Ramos (cell line): ENCODE measurements around the gene RAET1E.
"Not testable (repeated sequence)": the region's sequence is repeated elsewhere in the genome, so short reads cannot be mapped to it uniquely, and the experiment has no call there.

ENCODE experiments used
- in situ Hi-C: fragments of 300-500 bp; cut with MboI; formaldehyde crosslinking; loops from one replicate; pipeline ENCODE4 v1.14.3; 2022; ENCODE audit warnings: low sequenced_read_pairs; ENCODE audit not compliant: unreplicated experiment

The RAET1E gene

GRCh38 chr6:149933036-149933435 is 35.1 kb upstream of the RAET1E start:
- in situ Hi-C loops: loop anchor here (5.0 to 25.0 kb wide), 2 partner anchors 101 to 404 kb away; no protein-coding TSS in a partner anchor

- in situ Hi-C loops: loop anchor here (5.0 to 25.0 kb wide), 2 partner anchors 99 to 406 kb away; no protein-coding TSS in a partner anchor
Measured at GRCh38 chr6:149931501-149931900, 33.6 kb upstream of the RAET1E start.

DNA sequence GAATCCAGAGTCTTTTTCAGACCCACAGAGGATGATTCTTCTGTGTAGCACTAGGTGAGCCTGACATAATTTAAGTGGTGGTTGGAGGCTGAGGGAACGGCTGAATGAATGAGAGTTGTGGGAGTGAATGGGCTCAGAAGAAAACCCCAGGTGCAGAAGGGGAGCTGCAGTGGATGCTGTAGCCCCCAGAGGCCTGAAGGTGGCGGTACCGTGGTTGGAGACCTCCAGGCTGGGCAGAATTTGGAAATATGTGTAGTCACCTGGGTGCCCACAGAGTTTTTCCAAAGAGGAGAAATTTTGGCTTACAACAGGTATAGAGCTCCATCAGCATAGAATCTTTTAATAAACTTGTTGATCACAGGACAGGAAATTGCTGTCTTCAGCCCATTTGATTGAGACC is 31.5 kb upstream of the RAET1E start:
- in situ Hi-C loops: loop anchor here (25.0 kb wide), 1 partner anchor 408 kb away; no protein-coding TSS in a partner anchor

DNA sequence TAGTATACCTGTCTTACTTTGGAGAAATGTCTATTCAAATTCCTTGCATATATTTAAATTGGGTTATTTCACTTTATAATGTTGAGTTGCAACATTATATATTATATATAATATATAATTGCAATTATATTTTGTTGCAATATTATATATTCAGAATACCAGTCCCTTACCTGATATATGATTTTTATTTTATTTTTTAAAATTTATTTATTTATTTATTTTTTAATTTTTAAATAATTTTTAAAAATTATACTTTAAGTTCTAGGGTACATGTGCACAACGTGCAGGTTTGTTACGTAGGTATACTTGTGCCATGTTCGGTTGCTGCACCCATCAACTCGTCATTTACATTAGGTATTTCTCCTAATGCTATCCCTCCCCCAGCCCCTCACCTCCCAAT is 29.1 kb upstream of the RAET1E start:
- in situ Hi-C loops: loop anchor here (25.0 kb wide), 1 partner anchor 410 kb away; no protein-coding TSS in a partner anchor

- in situ Hi-C loops: loop anchor here (25.0 kb wide), 1 partner anchor 411 kb away; no protein-coding TSS in a partner anchor
Measured at GRCh38 chr6:149925974-149926777, 28.3 kb upstream of the RAET1E start.

- in situ Hi-C loops: loop anchor here (25.0 kb wide), 1 partner anchor 412 kb away; no protein-coding TSS in a partner anchor
Measured at GRCh38 chr6:149925253-149925973, 27.5 kb upstream of the RAET1E start.

GRCh38 chr6:149924933-149925252 is 27.0 kb upstream of the RAET1E start:
- in situ Hi-C loops: loop anchor here (25.0 kb wide), 1 partner anchor 412 kb away; no protein-coding TSS in a partner anchor

GRCh38 chr6:149924206-149924932 is 26.5 kb upstream of the RAET1E start:
- in situ Hi-C loops: no loop called here

GRCh38 chr6:149923327-149923986 is 25.5 kb upstream of the RAET1E start:
- in situ Hi-C loops: no loop called here

GRCh38 chr6:149922642-149923326 is 24.9 kb upstream of the RAET1E start, which contains the start of gene RAET1G:
TSS of gene RAET1G (minus strand) at chr6:149923121. CDS start at chr6:149923010, 111 bp downstream.
- in situ Hi-C loops: no loop called here

GRCh38 chr6:149922091-149922490 is 24.2 kb upstream of the RAET1E start:
- in situ Hi-C loops: not testable (repeated sequence)

- in situ Hi-C loops: no loop called here
Measured at GRCh38 chr6:149921361-149921760, 23.4 kb upstream of the RAET1E start.

DNA sequence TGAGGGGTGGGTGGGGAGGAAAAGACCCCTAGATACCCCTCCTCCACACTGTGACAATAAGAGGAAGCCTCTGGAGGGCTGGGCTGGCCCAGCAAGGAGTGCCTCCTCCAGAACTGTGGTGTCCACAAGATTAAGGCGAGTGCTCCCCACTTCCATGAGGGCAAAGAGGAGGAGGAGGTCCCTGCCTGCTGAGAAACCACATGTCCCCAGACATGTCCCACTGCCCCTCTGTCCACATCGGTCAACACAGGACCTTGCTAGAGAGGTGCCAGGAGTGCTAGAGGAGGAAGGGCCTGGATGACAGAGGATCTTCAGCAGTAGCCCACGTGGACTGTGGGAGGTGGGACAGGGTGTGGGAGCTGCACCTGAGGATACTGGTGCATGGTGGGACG is 21.9 kb upstream of the RAET1E start:
- in situ Hi-C loops: no loop called here

DNA sequence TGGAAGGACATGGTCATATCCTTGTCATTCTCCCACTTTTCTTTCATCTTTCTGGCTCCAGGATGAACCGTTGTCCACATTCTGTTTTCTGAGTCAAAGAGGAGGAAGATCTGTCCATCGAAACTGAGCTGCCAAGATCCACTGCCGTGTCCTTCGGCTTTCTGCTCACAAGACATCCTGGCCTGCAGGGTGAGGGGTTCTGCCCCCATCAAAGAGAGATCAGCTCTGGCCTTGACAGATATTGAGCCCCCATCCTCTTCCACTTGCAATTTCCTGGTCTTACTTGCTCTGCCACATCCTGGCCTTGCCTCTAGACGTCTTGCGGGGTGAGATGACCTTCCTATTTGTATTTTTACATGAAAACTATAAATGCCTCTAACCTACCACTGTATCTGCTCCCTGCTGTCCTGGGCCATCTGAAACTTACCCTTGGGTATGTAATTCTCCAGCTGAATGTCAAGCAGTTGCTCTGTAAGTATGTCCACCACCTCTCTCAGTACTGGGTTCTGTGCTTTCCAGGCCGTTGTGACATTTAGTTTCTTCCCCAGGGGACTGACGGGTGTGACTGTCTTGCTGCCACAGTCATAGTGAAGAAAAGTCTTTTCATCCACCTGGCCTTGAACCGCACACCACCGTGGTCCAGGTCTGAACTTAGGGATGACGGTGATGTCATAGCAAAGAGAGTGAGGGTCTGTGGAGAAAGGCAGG is 21.4 kb upstream of the RAET1E start:
- in situ Hi-C loops: not testable (repeated sequence)

GRCh38 chr6:149918151-149918905 is 20.4 kb upstream of the RAET1E start:
- in situ Hi-C loops: no loop called here

- in situ Hi-C loops: no loop called here
Measured at GRCh38 chr6:149917679-149918078, 19.8 kb upstream of the RAET1E start.

DNA sequence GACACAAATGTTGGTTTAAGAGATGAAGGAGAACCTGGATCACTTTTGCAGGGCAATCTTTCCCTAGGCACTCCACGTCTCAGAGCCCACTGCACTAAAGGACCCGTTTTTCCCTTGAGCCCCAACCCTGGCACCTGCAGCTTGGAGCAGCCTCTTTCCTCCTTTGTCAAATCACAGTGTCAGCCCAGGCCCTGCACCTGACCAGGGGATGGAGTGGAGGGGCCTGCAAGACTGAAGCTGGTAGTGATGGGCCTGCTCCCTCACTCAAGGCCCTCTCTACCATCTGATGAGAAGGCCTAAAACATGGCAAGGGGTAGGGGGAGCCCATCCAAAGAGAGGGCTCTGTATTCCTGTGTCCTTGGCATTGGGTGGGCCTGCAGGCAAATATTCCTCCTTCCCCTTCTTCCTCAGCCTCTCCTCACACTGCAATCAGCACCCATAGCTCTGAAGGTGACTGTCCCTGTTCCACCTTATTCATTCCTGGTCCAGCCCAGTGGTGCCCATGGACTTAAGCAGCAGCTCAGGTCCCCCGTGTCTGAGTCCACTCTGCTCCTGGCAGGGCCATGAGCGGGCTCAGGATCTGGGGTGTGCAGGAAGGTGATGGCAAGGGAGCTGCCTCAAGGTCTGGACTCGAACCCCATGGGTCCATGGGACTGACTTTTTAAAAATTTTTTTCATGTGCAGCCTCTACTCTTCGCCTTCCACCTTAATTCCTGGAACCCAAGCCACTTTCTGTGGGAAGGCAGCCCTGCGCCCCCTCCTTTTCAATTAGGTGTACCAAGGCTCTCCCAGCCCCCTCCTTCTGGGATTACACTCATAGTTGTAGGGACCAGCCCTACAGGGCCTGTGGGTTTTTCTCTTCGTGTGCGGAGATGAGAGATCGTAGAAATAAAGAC is 18.3 kb upstream of the RAET1E start:
- in situ Hi-C loops: no loop called here
